Uterus (tissue), 2 donors: ENCODE results near the gene SNX6.

Source experiments
- CTCF ChIP-seq, 4 experiments: fragments of 200-600 bp in 2 of 4; fragments of 450-650 bp in 2 of 4; sonication (generic) in 2 of 4; IDR thresholded peaks; one replicate each; pipeline ENCODE4 v1.5.1; 2016 to 2019; ENCODE audit warnings: antibody characterized with exemption in 4 of 4, mild to moderate bottlenecking in 2 of 4, moderate library complexity in 1 of 4
- POLR2A ChIP-seq, 2 donors: fragments of 450-650 bp; IDR thresholded peaks; one replicate each; pipeline ENCODE4 v1.6.1; 2016; ENCODE audit warnings: antibody characterized with exemption in 2 of 2, mild to moderate bottlenecking in 1 of 2, moderate library complexity in 1 of 2

GRCh38 chr14:34616360-34616759 lies 13.6 kb downstream of the SNX6 start:
- TF ChIP-seq POLR2A (IDR thresholded peaks at IDR 0.05) (no peak), CTCF (IDR thresholded peaks at IDR 0.05) (no peak)
